Glutamatergic neuron (in vitro differentiated cells): ENCODE results near the gene GFPT1. TPM values are rescaled to one million over a fixed set of nuclear protein-coding genes. Genes with fewer than 3 reads are reported as not detected.

ENCODE experiments used
- DNase-seq: peaks from one replicate; pipeline ENCODE4 v3.0.0; 2022
- H3K27ac Mint-ChIP-seq: one replicate; pipeline ENCODE4 v1.8.0; 2020; ENCODE audit warnings: mild to moderate bottlenecking, mixed read lengths, inconsistent platforms; ENCODE audit not compliant: unreplicated experiment
- H3K27me3 Mint-ChIP-seq: one replicate; pipeline ENCODE4 v1.8.0; 2020; ENCODE audit warnings: mild to moderate bottlenecking, moderate library complexity, mixed read lengths, inconsistent platforms; ENCODE audit not compliant: unreplicated experiment
- H3K36me3 Mint-ChIP-seq: one replicate; pipeline ENCODE4 v1.8.0; 2020; ENCODE audit warnings: mild to moderate bottlenecking, mixed read lengths, inconsistent platforms; ENCODE audit not compliant: unreplicated experiment
- H3K4me1 Mint-ChIP-seq: one replicate; pipeline ENCODE4 v1.8.0; 2020; ENCODE audit warnings: mild to moderate bottlenecking, low read depth, mixed read lengths, inconsistent platforms; ENCODE audit not compliant: unreplicated experiment
- H3K4me3 Mint-ChIP-seq: one replicate; pipeline ENCODE4 v1.8.0; 2020; ENCODE audit warnings: mild to moderate bottlenecking, mixed read lengths, inconsistent platforms; ENCODE audit not compliant: unreplicated experiment
- H3K9me3 Mint-ChIP-seq: one replicate; pipeline ENCODE4 v1.8.0; 2020; ENCODE audit warnings: mild to moderate bottlenecking, moderate library complexity, mixed read lengths, inconsistent platforms; ENCODE audit not compliant: unreplicated experiment
- total RNA-seq: library from RNA; stranded (reverse); fragmentation: NEBNext Ultra II Directional; extraction: Animal tissue kit (Norgen Biotek cat#: 25700); gene quantifications from one replicate; pipeline ENCODE4 v1.2.1, GENCODE V29; 2021; ENCODE audit not compliant: unreplicated experiment
- TF ChIP-seq, protein P1 (sequence below): fragments of 200-600 bp; sonication (generic); IDR thresholded peaks from one replicate; pipeline ENCODE4 v1.5.0; 2021; ENCODE audit not compliant: partially characterized antibody, unreplicated experiment

GFPT1 gene
- total RNA-seq, 1 donor from 2014 or later: 39.3 TPM

DNA sequence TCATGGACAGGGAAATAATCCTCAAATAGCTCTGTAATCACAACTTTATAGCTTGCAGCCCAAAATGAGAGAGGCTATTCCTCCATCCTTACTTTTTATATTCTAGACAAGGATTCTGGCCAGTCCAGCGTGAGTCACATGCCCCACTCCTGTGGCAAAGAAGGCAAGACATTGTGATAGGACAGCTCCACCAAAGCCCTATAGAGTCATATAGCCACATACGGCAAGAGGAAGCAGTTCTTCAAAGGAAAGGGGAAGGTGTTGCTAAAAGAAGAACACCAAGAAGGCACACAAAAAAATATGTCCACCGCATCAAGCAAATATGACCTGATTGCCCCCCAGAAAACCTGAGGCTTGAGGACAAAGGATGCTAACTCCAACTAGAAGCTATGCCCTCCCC is 3.4 kb upstream of the GFPT1 start:
- H3K4me1 Mint-ChIP-seq: peaks cover 2% of the 10 kb centered on the region
- TF ChIP-seq, protein P1, sequence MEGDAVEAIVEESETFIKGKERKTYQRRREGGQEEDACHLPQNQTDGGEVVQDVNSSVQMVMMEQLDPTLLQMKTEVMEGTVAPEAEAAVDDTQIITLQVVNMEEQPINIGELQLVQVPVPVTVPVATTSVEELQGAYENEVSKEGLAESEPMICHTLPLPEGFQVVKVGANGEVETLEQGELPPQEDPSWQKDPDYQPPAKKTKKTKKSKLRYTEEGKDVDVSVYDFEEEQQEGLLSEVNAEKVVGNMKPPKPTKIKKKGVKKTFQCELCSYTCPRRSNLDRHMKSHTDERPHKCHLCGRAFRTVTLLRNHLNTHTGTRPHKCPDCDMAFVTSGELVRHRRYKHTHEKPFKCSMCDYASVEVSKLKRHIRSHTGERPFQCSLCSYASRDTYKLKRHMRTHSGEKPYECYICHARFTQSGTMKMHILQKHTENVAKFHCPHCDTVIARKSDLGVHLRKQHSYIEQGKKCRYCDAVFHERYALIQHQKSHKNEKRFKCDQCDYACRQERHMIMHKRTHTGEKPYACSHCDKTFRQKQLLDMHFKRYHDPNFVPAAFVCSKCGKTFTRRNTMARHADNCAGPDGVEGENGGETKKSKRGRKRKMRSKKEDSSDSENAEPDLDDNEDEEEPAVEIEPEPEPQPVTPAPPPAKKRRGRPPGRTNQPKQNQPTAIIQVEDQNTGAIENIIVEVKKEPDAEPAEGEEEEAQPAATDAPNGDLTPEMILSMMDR: no peak
- peaks cover 7% of the 10 kb centered on the region for H3K36me3 Mint-ChIP-seq
- no peak overlapping the region for H3K27ac Mint-ChIP-seq
- H3K9me3 Mint-ChIP-seq: peaks cover 2% of the 10 kb centered on the region
- DNase-seq: no peak
- no peak overlapping the region for H3K4me3 Mint-ChIP-seq
- H3K27me3 Mint-ChIP-seq: peaks cover 2% of the 10 kb centered on the region

DNA sequence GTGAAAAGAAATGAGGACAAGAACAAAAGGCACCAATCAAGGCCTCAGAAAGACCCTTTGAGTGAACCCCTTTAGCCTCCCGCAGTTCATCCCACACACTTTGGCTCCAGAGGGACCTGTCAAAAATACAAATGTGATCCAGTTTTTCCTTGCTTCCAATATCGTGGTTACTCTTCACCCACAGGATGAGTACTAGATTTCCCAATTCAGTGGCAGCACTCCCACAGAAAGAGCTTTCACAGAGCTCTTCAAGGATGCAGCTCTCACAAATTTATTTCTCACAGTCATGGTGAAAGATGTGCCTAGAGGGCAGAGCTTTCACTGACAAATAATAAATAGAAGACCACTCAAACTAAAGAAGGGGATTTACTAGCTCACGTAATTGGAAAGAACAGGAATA is 3.0 kb upstream of the GFPT1 start:
- TF ChIP-seq, protein P1: no peak

DNA sequence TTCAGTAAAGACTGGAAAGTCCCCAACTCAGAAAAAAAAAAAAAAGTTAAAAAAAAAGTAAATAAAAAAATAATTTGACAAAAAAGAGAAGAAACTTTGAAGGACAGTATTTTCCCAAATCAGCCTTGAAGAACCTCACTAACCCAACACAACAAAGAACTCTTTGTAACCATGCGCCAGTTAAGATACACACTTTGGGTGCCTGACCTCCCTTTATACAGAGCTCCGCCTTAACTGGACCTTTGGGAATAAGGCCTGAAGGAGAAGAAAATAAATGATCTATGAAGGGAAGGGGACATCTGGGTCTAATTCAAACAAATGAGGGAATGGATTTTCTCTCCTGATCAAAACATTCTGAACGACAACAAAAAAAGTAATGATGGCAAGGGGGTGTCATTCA is 2.2 kb upstream of the GFPT1 start:
- Mint-ChIP-seq H3K4me3 (no peak overlapping the region), H3K4me1 (peaks cover 2% of the 10 kb centered on the region), H3K27me3 (peaks cover 2% of the 10 kb centered on the region), H3K27ac (no peak overlapping the region), H3K9me3 (peaks cover 2% of the 10 kb centered on the region), H3K36me3 (peaks cover 4% of the 10 kb centered on the region)
- TF ChIP-seq, protein P1: no peak
- no peak for DNase-seq

More for the DNA sequence above, 3.0 kb upstream of the GFPT1 start:
- DNase-seq: no peak
- no peak overlapping the region for H3K4me3 Mint-ChIP-seq
- peaks cover 2% of the 10 kb centered on the region for H3K4me1 Mint-ChIP-seq
- peaks cover 2% of the 10 kb centered on the region for H3K9me3 Mint-ChIP-seq
- H3K36me3 Mint-ChIP-seq: peaks cover 7% of the 10 kb centered on the region
- peaks cover 2% of the 10 kb centered on the region for H3K27me3 Mint-ChIP-seq
- H3K27ac Mint-ChIP-seq: no peak overlapping the region

DNA sequence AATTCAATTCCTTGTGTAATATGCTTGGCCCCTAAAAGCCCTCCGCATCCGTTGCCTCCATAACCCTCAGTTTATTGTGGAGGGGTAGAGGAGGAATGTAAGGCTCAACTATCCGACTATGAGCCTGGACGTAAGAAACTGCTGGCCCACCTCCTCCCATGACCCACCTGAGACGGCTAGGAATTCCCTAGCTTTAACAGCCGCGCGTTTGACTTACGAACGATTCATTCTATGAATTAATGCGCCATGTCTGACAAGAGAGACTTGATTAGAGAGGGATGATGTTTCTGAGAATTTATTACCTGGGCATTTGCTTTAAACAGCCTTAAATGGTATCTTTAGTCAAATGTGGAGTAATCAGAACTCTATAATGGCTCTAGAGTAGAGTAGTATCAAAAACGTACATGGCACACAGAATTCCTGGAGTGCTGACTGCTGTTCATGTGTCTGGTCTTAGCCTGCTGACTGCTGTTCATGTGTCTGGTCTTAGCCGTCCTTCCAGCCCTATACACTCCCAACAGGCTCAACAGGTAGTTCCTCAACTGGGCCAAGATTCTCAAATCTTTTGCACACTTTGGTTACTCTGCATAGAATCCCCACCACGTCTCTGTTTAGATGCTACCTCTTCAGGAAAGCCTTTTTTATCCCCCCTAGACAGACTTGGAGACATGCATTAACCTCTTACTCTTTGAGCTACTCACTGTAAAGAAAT is 899 bp upstream of the GFPT1 start:
- no peak for DNase-seq
- Mint-ChIP-seq H3K27me3 (peaks cover 2% of the 10 kb centered on the region), H3K27ac (peak overlapping the region; percentile 48), H3K36me3 (no peaks in the 10 kb centered on the region), H3K4me3 (peak overlapping the region; percentile 91), H3K9me3 (peaks cover 2% of the 10 kb centered on the region), H3K4me1 (peaks cover 2% of the 10 kb centered on the region)
- TF ChIP-seq, protein P1: no peak

DNA sequence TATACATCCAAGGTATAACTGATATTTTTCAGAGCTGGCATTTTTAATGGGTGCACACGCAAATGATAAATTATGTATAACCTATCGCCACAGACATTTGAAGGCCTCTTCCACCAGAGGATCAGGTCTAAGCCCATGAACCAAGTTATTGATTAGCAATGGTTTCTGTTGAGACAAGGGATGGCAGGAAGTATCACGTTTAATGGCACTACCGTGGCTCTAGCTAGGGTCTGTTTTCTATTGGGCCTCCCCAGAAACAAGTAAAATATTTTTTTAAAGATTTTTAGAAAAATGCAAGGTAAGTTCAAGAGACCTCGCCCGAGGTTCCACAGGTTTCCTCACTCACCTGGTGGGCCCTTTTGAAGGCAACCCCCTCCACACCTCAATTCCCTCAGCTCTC is 667 bp downstream of the GFPT1 start:
- Mint-ChIP-seq H3K4me1 (peaks cover 2% of the 10 kb centered on the region), H3K4me3 (peak overlapping the region; percentile 89), H3K9me3 (peaks cover 2% of the 10 kb centered on the region), H3K27ac (peak overlapping the region; percentile 6), H3K27me3 (peaks cover 2% of the 10 kb centered on the region), H3K36me3 (no peaks in the 10 kb centered on the region)
- TF ChIP-seq, protein P1: no peak
- no peak for DNase-seq
